Measurements from ENCODE around the gene PTPN23.
"Not testable (repeated sequence)": the region's sequence is repeated elsewhere in the genome, so short reads cannot be mapped to it uniquely, and the experiment has no call there.

Gene PTPN23

DNA sequence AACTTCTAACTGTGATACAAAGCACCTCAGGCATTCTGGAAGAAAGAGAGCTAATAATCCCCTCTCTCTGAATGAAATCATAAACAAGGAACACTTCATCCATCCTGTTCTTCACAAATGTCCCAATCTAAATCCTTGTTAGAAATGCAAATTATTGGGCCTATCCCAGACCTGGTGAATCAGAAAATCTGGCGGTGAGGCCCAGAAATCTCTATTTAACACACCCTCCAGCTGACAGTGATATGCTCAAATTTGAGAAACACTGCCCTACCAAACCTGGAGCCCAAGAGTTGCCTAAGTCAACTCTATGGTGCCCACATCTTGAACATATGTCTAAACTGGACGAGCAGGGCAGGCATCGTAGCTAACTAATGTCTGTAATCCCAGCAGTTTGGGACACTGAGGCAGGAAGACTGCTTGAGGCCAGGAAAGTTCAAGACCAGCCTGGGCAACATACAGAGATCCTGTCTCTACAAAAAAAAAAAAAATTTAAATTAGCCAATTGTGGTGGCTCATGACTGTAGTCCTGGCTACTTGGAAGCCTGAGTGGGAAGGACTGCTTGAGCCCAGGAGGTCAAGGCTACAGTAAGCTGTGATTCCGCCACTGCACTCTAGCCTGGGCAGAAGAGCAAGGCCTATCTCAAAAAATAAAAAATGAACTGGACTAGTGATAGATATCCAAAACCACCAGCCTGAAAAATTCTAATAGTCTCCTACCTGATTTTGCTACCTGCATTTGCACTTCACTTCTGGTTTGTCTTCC, 71.8 kb downstream of the PTPN23 start:
- no peak for DNase-seq (ENCODE audit: low spot score)

DNA sequence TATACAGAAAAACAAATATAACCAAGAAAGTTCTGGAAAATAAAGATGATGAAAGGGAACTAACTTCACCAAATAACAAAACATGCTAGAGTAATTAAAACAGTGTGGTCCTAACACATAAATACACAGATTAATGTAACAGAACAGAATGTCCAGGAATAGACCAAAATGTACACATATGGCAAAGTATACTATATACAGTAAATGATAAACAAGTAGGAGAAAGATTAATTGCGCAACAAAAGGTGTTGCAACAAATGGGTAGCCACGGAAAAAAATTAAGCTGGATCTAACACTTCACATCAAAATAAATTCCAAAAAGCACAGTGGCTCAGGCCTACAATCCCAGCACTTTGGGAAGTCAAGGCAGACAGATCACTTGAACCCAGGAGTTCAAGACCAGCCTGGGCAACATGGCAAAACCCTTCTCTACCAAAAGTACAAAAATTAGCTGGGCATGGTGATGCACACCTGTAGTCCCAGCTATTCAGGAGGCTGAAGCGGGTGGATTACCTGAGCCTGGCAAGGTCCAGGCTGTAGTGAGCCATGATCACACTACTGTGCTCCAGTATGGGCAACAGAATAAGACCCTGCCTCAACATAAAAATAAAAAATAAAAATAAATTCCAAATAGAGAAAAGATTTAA, 75.1 kb downstream of the PTPN23 start:
- DNase-seq (ENCODE audit: low spot score): no peak

DNA sequence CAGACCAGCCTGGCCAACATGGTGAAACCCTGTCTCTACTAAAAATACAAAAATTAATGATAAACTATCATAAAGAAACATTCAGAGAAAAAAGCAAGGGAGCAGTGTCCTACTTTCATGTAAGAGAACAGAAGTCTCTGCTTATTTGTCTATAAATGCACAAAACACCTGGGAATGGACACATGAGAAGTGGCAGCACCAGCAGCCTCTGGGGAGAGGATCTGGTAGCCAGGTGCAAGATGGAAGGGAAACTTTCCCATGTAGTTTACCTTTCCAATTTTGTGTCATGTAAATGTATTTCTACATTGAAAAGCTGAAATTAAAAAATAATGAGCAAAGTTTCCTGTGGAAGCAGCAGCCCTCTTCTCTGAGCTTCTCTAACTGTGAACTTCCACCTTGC, 76.2 kb downstream of the PTPN23 start:
- no peak for DNase-seq (ENCODE audit: low spot score)

DNA sequence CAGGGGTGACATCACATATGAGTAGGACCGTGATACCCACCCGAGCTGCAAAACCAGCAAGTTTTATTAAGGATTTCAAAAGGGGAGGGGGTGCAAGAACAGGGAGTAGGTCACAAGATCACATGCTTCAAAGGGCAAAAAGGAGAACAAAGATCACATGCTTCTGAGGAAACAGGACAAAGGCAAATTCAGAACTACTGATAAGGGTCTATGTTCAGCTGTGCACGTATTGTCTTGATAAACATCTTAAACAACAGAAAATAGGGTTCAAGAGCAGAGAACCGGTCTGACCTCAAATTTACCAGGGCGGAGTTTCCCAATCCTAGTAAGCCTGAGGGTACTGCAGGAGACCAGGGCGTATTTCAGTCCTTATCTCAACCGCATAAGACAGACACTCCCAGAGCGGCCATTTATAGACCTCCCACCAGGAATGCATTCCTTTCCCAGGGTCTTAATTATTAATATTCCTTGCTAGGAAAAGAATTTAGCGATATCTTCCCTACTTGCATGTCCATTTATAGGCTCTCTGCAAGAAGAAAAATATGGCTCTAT, 78.8 kb downstream of the PTPN23 start:
- DNase-seq (ENCODE audit: low spot score): not testable (repeated sequence)

Measured in hepatic stellate cell (primary cell).